Measurements from ENCODE around the gene NRCAM.

GRCh38 chr7:108136191-108136688 lies 320.0 kb downstream of the NRCAM start:
- no peak for TF ChIP-seq CTCF (optimal IDR thresholded peaks at IDR 0.05 in 1 of 3, IDR thresholded peaks at IDR 0.05 in 1 of 3, conservative IDR thresholded peaks at IDR 0.05 in 1 of 3; ENCODE audit: extremely low read depth in 1 of 3, insufficient read depth in 2 of 3, low read length in 3 of 3)
- TF ChIP-seq EZH2 (IDR thresholded peaks at IDR 0.05; ENCODE audit: low read length): no peak

Measured in keratinocyte (primary cell).